GM10266 (cell line): ENCODE data around the gene STX8.
"Not testable (repeated sequence)": the region's sequence is repeated elsewhere in the genome, so short reads cannot be mapped to it uniquely, and the experiment has no call there.

ENCODE experiments used
- DNase-seq: peaks from one replicate; pipeline ENCODE4 v3.0.0; 2012; ENCODE audit errors: extremely low spot score
- CTCF ChIP-seq: IDR thresholded peaks from 2 replicates; pipeline ENCODE4 v1.5.1; 2012; ENCODE audit warnings: mild to moderate bottlenecking, low read depth; ENCODE audit not compliant: control insufficient read depth, insufficient read depth; ENCODE audit errors: missing control alignments

STX8 gene

GRCh38 chr17:9346296-9346926, 229.2 kb downstream of the STX8 start:
- TF ChIP-seq CTCF = no peak
- DNase-seq = no peak

GRCh38 chr17:9343516-9343915, 232.1 kb downstream of the STX8 start:
- no peak for DNase-seq
- TF ChIP-seq CTCF = no peak

GRCh38 chr17:9342225-9342624, 233.4 kb downstream of the STX8 start:
- TF ChIP-seq CTCF = no peak
- no peak for DNase-seq

GRCh38 chr17:9339958-9340357, 235.7 kb downstream of the STX8 start:
- DNase-seq = no peak

GRCh38 chr17:9339482-9339881, 236.1 kb downstream of the STX8 start:
- DNase-seq = not testable (repeated sequence)

More at GRCh38 chr17:9339958-9340357, 235.7 kb downstream of the STX8 start:
- TF ChIP-seq CTCF = no peak

- no peak for TF ChIP-seq CTCF
- DNase-seq = no peak
Observed at GRCh38 chr17:9336817-9337216, 238.8 kb downstream of the STX8 start.

GRCh38 chr17:9334536-9335446, 240.8 kb downstream of the STX8 start:
- no peak for TF ChIP-seq CTCF
- DNase-seq = no peak
